COLO668 (cell line): ENCODE data around the gene ACSL1.
"Not testable (repeated sequence)": the region's sequence is repeated elsewhere in the genome, so short reads cannot be mapped to it uniquely, and the experiment has no call there.

Experiments
- DNase-seq: peaks from one replicate; lab custom pipeline; 2025; ENCODE audit not compliant: unreplicated experiment; lab: John Stamatoyannopoulos, UW

The ACSL1 gene

DNA sequence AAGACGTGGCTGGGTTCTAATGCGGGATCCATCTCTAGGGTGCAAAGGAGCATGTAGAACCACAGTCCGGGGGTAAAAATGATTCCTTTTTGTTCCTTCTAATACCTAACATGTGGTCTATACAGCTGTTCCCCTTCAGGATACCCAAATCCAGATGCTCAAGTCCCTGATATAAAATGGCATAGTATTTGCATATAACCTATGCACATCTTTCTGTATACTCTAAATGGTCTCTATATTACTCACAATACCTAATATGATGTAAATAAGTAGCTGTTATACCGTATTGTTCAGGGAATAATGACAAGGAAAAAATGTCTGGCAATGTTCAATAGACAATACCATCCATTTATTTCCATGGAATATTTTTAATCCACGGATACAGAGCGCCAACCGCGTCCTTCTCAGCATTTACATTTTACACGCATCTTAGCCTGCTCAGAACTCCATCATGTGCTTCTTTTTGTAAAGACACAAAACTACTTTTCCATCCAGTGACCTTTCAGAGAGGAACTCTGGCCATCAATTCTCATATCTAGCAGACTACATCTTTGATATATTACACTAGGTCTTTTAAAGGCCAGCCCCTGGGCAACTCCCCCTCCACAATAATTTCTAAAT lies 31.9 kb downstream of the ACSL1 start:
- DNase-seq: no peak

DNA sequence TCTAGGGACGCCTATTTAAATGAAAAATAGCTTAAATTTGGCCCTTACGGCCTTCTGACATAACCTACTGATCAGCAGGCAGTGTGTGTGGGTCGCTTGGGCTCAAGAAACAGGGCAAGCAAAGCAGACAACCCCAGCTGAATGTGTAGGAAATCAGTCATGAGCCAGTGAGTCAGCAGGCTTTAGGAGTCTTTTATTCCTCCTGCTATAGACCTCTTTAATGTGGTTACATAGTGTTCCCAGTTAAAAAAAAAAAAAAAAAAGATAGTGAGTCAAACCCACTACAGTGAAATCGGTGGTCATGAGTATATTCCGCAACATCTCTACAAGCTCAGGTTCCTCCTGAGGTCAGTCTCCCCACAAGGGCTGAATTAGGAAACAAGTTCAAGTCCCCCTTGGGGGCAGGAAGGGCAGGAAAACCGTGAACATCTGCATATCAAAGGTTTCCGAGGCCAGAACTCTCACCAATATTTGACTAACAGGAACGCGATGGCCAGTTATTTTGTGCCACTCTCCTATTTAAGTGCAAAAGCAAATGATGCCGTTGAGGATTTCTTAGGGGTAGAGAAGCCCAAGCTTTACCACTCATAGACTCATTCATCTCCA lies 32.7 kb downstream of the ACSL1 start:
- no peak for DNase-seq

DNA sequence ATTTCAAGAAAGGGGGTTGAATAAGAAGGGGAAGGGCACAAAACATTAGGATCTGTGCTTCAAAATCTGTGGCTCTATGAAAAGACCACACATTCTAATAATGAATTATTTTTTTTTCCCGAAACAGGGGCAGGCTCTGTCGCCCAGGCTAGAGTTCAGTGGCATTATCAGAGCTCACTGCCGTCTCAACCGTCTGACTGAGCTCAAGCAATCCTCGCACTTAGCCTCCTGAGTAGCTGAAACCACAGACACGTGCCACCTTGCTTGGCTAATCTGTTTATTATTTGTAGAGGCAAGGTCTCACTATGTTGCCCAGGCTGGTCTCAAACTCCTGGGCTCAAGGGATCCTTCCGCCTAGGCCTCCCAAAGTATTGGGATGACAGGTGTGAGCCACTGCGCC lies 33.4 kb downstream of the ACSL1 start:
- DNase-seq: no peak

- DNase-seq: no peak
These were observed 34.9 kb downstream of the ACSL1 start for GRCh38 chr4:184790826-184791225.

- no peak for DNase-seq
These were observed 37.8 kb downstream of the ACSL1 start for GRCh38 chr4:184787766-184788503.

- no peak for DNase-seq
These were observed 40.0 kb downstream of the ACSL1 start for GRCh38 chr4:184785813-184786212.

GRCh38 chr4:184784628-184785257 lies 41.0 kb downstream of the ACSL1 start:
- no peak for DNase-seq

DNA sequence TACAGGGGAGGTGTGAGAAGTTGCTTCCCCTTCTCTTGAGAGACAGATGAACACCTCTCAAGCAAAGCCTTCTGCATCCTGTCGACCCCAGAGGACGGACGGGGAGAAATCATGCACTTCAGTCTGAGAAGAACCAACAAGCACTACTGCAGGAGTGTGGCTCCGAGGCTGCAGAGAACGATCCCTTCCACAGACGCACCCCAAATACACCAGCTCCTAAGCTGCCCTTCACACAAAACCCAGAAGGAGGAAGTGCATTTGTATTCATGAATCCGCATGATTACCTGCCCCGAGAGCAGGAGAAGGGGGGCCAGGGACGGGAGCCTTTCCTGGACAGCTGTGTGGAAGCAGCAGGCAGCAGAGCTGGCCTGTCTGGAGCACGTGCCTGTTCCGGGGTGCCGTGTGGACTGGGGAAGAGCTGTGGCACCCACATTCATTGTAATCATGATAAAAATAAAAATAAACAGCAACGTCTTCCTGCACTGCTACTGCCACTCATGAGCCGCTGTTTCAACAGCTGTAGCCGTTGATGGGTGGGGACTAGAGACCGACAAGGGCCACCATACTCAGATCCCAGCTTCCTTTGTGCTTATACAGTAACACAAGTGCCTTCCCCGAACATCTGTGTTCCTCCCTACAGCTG lies 42.9 kb downstream of the ACSL1 start:
- no peak for DNase-seq

GRCh38 chr4:184779160-184779559 lies 46.6 kb downstream of the ACSL1 start:
- DNase-seq: not testable (repeated sequence)

DNA sequence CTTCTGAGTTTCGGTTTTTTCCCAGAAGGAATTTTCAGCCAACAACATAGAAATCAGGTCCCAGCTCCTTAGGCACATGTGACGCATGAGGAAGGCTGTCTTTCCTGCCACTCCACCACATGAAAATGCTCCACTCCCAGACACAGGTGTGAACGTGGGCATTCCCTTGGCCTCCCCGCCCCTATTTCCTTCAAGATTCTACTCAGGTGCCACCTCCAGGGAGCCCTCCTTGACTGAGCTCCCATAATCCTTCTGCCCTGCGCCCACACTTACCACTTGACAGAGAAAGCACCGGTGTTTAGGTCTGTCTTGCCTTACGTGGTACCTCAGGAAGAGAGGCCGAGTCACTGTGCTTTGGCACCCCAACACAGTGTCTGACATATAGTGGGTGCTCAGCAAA lies 47.4 kb downstream of the ACSL1 start:
- no peak for DNase-seq

DNA sequence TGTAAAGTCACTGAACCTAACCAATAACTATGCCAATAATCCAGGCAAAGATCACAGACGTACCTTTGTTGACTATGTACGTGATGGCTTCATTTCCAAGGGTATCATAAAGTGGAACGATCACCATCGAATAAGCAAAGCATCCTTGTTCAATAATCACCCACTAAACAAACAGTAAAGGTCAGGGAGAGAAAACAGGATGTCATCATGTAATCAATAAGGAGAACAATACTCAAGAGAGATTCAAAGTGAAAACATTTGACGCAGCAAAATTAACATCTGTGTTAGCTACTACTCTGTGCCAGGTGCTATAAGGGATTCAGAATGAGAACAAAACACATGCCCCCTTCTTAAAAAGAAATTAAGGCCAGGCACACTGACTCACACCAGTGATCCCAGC lies 48.9 kb downstream of the ACSL1 start:
- no peak for DNase-seq

GRCh38 chr4:184775854-184776555 lies 49.8 kb downstream of the ACSL1 start:
- no peak for DNase-seq

DNA sequence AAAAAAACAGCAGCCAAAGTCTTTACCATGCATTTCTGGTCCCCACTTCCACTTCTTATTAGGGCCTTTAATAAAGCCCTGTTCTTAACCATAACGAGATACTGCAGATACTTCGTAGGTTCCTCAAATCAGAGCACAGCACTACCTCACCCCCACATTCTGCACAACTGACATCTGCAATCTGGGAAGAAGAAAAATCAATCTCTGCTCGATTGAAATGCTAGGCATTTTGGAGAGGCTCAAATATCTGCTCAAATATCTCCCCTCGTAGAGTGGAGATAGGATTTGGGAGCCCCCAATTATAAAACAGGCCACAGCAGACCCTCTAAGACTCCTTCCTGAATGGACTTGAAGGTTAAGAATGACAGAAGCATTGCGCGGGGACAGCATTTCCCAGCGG lies 51.6 kb downstream of the ACSL1 start:
- DNase-seq: no peak

DNA sequence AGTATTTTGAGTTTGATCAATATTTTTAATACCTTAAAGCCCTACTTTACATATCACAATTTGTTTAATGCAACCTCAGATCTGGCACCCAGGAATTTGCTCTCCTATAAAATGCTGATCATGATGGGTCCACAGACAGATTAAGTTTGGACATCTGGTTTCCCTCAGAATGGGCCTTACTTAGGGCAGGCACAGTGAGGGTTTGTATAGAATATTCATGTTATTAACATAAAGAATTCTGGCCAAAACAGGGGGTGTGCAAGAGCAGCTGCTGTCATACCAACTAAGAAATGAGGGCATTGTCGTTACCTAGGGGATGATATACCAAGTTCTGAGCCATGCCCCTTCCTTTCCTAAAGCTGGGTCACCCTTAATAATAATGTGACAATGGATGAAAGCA lies 54.4 kb downstream of the ACSL1 start:
- DNase-seq: no peak

DNA sequence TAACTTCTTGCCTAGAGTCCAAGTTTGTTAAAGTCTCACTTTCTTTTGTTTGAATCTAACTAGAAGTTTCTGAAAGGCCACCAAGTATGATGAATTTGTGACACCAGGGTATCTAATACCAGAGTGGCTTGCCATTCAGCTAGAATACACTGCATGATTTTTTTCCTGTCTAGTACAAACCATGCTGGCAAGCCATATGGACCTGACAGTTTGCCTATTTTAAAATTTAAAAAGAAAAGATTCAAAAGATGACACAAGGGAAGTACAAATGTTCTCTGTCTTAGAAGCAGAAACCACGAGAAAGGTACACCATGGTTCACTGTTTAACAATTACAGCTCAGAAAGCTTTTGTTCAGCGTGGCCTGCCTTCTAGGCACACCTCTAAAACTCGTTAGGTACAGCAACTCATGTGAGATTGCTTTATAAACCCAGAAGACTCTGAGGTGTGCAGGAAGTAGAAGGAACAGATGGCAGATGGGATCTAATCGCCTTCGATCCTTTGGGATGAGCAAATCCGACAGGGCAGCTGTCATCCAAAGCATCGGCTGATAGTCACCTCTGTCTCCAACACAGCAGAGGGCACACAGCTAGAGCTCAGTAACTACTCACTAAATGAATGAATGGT lies 56.5 kb downstream of the ACSL1 start:
- no peak for DNase-seq

GRCh38 chr4:184768296-184768695 lies 57.5 kb downstream of the ACSL1 start:
- no peak for DNase-seq

DNA sequence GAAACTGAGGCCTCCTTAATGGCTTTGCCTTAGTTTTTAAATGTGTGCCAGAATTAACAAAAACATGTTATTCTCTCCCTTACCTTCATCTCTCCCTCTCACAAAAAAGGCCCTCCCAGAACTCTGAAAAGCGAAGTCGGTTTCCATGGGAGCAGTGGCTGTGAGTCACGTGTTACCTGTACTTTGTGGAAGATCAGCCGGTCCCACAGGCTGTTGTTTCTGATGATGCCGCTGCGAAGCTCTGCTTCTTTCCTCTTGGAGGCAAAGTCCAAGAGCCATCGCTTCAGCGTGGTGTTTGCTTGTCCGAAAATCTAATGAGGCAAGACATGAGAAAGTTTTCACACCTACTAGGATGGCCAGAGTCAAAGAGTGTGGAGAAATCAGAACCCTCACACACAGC lies 59.3 kb downstream of the ACSL1 start:
- DNase-seq: no peak

GRCh38 chr4:184765473-184766340 lies 60.1 kb downstream of the ACSL1 start:
- DNase-seq: no peak

- DNase-seq: no peak
These were observed 61.2 kb downstream of the ACSL1 start for GRCh38 chr4:184764601-184765000.
